PC-3 (cell line): ENCODE results near the gene DROSHA. TPM values are rescaled to one million over a fixed set of nuclear protein-coding genes. Genes with fewer than 3 reads are reported as not detected.

ENCODE experiments used
- ATAC-seq: fragments of 200-7000 bp; cut with Tn5 transposase; 2 replicates; pipeline ENCODE4 v1.9.1; 2020; ENCODE audit warnings: mild to moderate bottlenecking, moderate library complexity
- BruUV-seq: library from RNA; stranded (reverse); fragments of 400-500 nt; replicated peaks from 2 replicates; lab custom pipeline; 2021; lab: Mats Ljungman, UMichigan
- CTCF ChIA-PET: fragments of 300-600 bp; sonication (Branson Sonifier 250); formaldehyde crosslinking; loops from one replicate; lab custom pipeline; 2022; ENCODE audit warnings: antibody characterized with exemption; lab: Charles Lee
- POLR2A ChIA-PET: fragments of 300-600 bp; sonication (Branson Sonifier 250); formaldehyde crosslinking; loops from one replicate; lab custom pipeline; 2022; ENCODE audit warnings: antibody characterized with exemption; ENCODE audit not compliant: unreplicated experiment; lab: Charles Lee
- DNase-seq: peaks from one replicate; pipeline ENCODE4 v3.0.0-alpha.2; 2015
- H2AFZ ChIP-seq: fragments of 300-600 bp; sonication (generic); 2 replicates; pipeline ENCODE4 v1.6.0; 2016; ENCODE audit warnings: antibody characterized with exemption, low read length
- H3F3A ChIP-seq: fragments of 300-600 bp; sonication (generic); one replicate; pipeline ENCODE4 v1.6.0; 2017; ENCODE audit warnings: antibody characterized with exemption, low read length, control low read depth, mild to moderate bottlenecking; ENCODE audit not compliant: unreplicated experiment
- H3K27ac ChIP-seq: fragments of 300-600 bp; sonication (generic); 2 replicates; pipeline ENCODE4 v1.5.1; 2016; ENCODE audit warnings: mild to moderate bottlenecking, low read length
- H3K27me3 ChIP-seq: fragments of 300-600 bp; sonication (generic); 2 replicates; pipeline ENCODE4 v1.6.1; 2016; ENCODE audit warnings: low read length, mixed read lengths
- H3K36me3 ChIP-seq: fragments of 300-600 bp; sonication (generic); 2 replicates; pipeline ENCODE4 v1.6.1; 2016; ENCODE audit warnings: low read depth, mixed run types, low read length, mixed read lengths
- H3K4me1 ChIP-seq: fragments of 300-600 bp; sonication (generic); 2 replicates; pipeline ENCODE4 v1.5.1; 2016; ENCODE audit warnings: low read length; ENCODE audit not compliant: insufficient read depth
- H3K4me2 ChIP-seq: fragments of 300-600 bp; sonication (generic); 2 replicates; pipeline ENCODE4 v1.6.0; 2016; ENCODE audit warnings: low read length
- H3K4me3 ChIP-seq: fragments of 300-600 bp; sonication (generic); 2 replicates; pipeline ENCODE4 v1.5.1; 2016; ENCODE audit warnings: mild to moderate bottlenecking, low read length, mixed read lengths
- H3K79me2 ChIP-seq: fragments of 300-600 bp; sonication (generic); 2 replicates; pipeline ENCODE4 v1.6.1; 2017; ENCODE audit warnings: low read length, mixed read lengths
- H3K9ac ChIP-seq: fragments of 300-600 bp; sonication (generic); 2 replicates; pipeline ENCODE4 v1.6.0; 2016; ENCODE audit warnings: mild to moderate bottlenecking, low read length
- H3K9me2 ChIP-seq: fragments of 300-600 bp; sonication (generic); replicated peaks from 2 replicates; pipeline ENCODE4 v1.6.1; 2016; ENCODE audit warnings: mixed run types, low read length, mixed read lengths
- H3K9me3 ChIP-seq: fragments of 300-600 bp; sonication (generic); 2 replicates; pipeline ENCODE4 v1.6.1; 2016; ENCODE audit warnings: low read length, mixed read lengths
- H4K20me1 ChIP-seq: fragments of 300-600 bp; sonication (generic); 2 replicates; pipeline ENCODE4 v1.6.1; 2016; ENCODE audit warnings: low read length, mixed read lengths
- CTCF ChIP-seq: fragments of 300-600 bp; sonication (generic); conservative IDR thresholded peaks from 2 replicates; pipeline ENCODE4 v1.5.1; 2017; ENCODE audit warnings: antibody characterized with exemption, low read depth, mild to moderate bottlenecking, low read length
- EZH2 ChIP-seq: fragments of 300-600 bp; sonication (generic); IDR thresholded peaks from one replicate; pipeline ENCODE4 v1.6.1; 2017; ENCODE audit warnings: antibody characterized with exemption, mild to moderate bottlenecking, low read length; ENCODE audit not compliant: unreplicated experiment
- EZH2phosphoT487 ChIP-seq: fragments of 300-600 bp; sonication (generic); IDR thresholded peaks from 2 replicates; pipeline ENCODE4 v1.6.1; 2018; ENCODE audit warnings: mild to moderate bottlenecking, antibody characterized with exemption, low read length, borderline replicate concordance
- intact Hi-C: fragments of 100-400 bp; cut with micrococcal nuclease; formaldehyde crosslinking; loops from 2 replicates; pipeline ENCODE4 v1.9.0; 2023
- total RNA-seq: library from RNA; depleted of rRNA; stranded (reverse); fragments of >200 nt; gene quantifications from 2 replicates; pipeline ENCODE4 v1.2.3, GENCODE V29; 2014

DROSHA gene
- total RNA-seq, 1 experiment from 2014 or later: 60.7 TPM

DNA sequence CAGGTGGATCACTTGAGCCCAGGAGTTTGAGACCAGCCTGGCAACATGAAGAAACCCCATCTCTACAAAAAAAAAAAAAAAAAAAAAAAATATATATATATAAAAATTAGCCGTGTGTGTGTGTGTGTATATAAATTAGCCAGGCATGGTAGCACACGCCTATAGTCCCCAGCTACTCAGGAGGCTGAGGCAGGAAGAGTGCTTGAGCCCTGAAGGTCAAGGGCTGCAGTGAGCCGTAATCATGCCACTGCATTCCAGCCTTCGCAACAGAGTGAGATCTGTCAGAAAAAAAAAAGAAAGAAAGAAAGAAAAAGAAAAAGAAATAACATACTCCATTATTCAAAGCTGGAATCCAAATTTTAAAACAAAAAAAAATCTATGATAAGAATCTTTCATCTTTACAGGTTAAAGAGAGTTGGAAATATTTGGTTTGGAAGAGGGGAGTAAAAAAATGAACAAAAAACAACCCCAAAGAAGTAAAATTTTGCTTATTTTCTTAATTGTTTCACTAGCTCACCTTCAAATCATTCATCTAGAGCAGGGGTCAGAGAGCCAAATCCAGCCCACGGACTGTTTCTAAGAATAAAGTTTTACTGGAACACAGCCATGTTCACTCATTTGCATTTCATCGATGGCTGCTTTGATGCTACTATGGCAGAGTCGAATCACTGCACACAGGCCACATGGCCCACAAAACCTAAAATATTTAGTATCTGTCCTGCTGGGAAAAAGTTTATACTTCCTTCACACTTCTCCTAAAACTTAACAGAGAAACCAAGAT lies 109.9 kb downstream of the DROSHA start:
- intact Hi-C loops: no loop called here
- ATAC-seq: no peak

GRCh38 chr5:31417512-31417911 lies 114.4 kb downstream of the DROSHA start:
- Histone ChIP-seq H3K36me3 (peaks cover 46% of the 10 kb centered on the region; the same call in 1 of the 2 replicates), H3K4me1 (no peaks in the 10 kb centered on the region), H3K79me2 (no peaks in the 10 kb centered on the region), H2AFZ (no peak overlapping the region), H3K4me2 (no peak overlapping the region), H4K20me1 (no peaks in the 10 kb centered on the region), H3K9ac (no peak overlapping the region), H3K27ac (no peak overlapping the region), H3K4me3 (no peak overlapping the region), H3K9me2 (no peaks in the 10 kb centered on the region), H3K27me3 (no peaks in the 10 kb centered on the region), H3K9me3 (no peaks in the 10 kb centered on the region), H3F3A (no peaks in the 10 kb centered on the region)
- DNase-seq: no peak
- no TSS peak for BruUV-seq
- no peak for TF ChIP-seq EZH2phosphoT487
- ChIA-PET POLR2A (no interaction called here), CTCF (no interaction called here)
- intact Hi-C loops: no loop called here
- no peak for ATAC-seq

More for the DNA sequence above, 109.9 kb downstream of the DROSHA start:
- POLR2A ChIA-PET: no interaction called here
- no peak for TF ChIP-seq EZH2phosphoT487
- no peak for TF ChIP-seq EZH2
- TF ChIP-seq CTCF: no peak
- no peaks in the 10 kb centered on the region for H3K9me2 ChIP-seq
- no peaks in the 10 kb centered on the region for H3K4me1 ChIP-seq
- no peak overlapping the region for H3K4me3 ChIP-seq
- no peaks in the 10 kb centered on the region for H3K27me3 ChIP-seq
- no peak overlapping the region for H3K27ac ChIP-seq
- peaks cover 44% of the 10 kb centered on the region for H3K36me3 ChIP-seq
- CTCF ChIA-PET: no interaction called here
- H2AFZ ChIP-seq: no peak overlapping the region
- BruUV-seq: no TSS peak
- no peaks in the 10 kb centered on the region for H3K79me2 ChIP-seq
- H3F3A ChIP-seq: no peaks in the 10 kb centered on the region
- DNase-seq: no peak
- no peak overlapping the region for H3K9ac ChIP-seq
- H3K9me3 ChIP-seq: no peaks in the 10 kb centered on the region
- no peaks in the 10 kb centered on the region for H4K20me1 ChIP-seq
- H3K4me2 ChIP-seq: no peak overlapping the region

- POLR2A ChIA-PET: no interaction called here
- no TSS peak for BruUV-seq
- no peaks in the 10 kb centered on the region for H3F3A ChIP-seq
- no peak overlapping the region for H3K27ac ChIP-seq
- H3K9ac ChIP-seq: no peak overlapping the region
- ATAC-seq (no peak), DNase-seq (no peak)
- no peak for TF ChIP-seq EZH2phosphoT487
- TF ChIP-seq CTCF: no peak
- TF ChIP-seq EZH2: no peak
- no peak overlapping the region for H3K4me2 ChIP-seq
- CTCF ChIA-PET: no interaction called here
- H4K20me1 ChIP-seq: no peaks in the 10 kb centered on the region
- H3K9me2 ChIP-seq: no peaks in the 10 kb centered on the region
- H3K4me1 ChIP-seq: no peaks in the 10 kb centered on the region
- no peak overlapping the region for H3K4me3 ChIP-seq
- intact Hi-C loops: no loop called here
- H2AFZ ChIP-seq: no peak overlapping the region
- H3K36me3 ChIP-seq: peaks cover 49% of the 10 kb centered on the region; the same call in 1 of the 2 replicates
- no peaks in the 10 kb centered on the region for H3K9me3 ChIP-seq
- H3K79me2 ChIP-seq: no peaks in the 10 kb centered on the region
- no peaks in the 10 kb centered on the region for H3K27me3 ChIP-seq
These were observed 115.3 kb downstream of the DROSHA start for GRCh38 chr5:31416547-31416946.
